Measurements from ENCODE around the gene NES.

The NES gene

GRCh38 chr1:156673387-156674121, 3.7 kb downstream of the NES start:
- H3K27me3 ChIP-seq (replicated peaks): no peaks in the 10 kb centered on the region
- no peak overlapping the region for H3K27ac ChIP-seq

DNA sequence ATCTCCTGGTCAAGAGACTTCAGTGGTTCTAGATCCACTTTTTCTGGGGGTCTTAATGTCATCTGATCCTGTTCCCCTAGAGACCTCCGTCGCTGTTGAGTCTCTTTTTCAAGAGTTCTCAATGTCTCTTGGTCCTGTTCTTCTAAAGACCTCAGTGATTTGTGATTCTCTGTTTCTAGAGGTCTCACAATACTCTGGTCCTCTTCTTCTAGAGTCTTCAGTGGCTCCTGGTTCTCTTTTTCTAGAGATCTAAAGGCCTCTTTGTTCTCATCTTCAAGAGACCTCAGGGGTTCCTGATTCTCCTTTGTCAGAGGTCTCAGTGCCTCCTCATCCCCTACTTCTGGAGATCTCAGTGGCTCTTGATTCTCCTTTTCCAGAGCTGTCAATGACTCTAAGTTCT, 5.4 kb downstream of the NES start:
- in situ Hi-C loops (cut with HindIII; ENCODE audit: low pct_ligation_motif_present, low sequenced_read_pairs): no loop called here
- H3K27ac ChIP-seq: no peak overlapping the region
- no peak for DNase-seq
- H3K36me3 ChIP-seq (replicated peaks): peaks cover 7% of the 10 kb centered on the region
- H3K4me3 ChIP-seq (ENCODE audit: low read depth, low read length): no peak overlapping the region
- H3K27me3 ChIP-seq (replicated peaks): no peaks in the 10 kb centered on the region
- TF ChIP-seq, protein P1, sequence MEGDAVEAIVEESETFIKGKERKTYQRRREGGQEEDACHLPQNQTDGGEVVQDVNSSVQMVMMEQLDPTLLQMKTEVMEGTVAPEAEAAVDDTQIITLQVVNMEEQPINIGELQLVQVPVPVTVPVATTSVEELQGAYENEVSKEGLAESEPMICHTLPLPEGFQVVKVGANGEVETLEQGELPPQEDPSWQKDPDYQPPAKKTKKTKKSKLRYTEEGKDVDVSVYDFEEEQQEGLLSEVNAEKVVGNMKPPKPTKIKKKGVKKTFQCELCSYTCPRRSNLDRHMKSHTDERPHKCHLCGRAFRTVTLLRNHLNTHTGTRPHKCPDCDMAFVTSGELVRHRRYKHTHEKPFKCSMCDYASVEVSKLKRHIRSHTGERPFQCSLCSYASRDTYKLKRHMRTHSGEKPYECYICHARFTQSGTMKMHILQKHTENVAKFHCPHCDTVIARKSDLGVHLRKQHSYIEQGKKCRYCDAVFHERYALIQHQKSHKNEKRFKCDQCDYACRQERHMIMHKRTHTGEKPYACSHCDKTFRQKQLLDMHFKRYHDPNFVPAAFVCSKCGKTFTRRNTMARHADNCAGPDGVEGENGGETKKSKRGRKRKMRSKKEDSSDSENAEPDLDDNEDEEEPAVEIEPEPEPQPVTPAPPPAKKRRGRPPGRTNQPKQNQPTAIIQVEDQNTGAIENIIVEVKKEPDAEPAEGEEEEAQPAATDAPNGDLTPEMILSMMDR (IDR thresholded peaks at IDR 0.05; ENCODE audit: low read depth, low read length, missing control alignments): no peak

More at GRCh38 chr1:156673387-156674121, 3.7 kb downstream of the NES start:
- in situ Hi-C loops (cut with HindIII; ENCODE audit: low pct_ligation_motif_present, low sequenced_read_pairs): no loop called here
- TF ChIP-seq, protein P1 (IDR thresholded peaks at IDR 0.05; ENCODE audit: low read depth, low read length, missing control alignments): no peak
- Histone ChIP-seq H3K36me3 (replicated peaks) (peaks cover 7% of the 10 kb centered on the region), H3K4me3 (ENCODE audit: low read depth, low read length) (no peak overlapping the region)
- no peak for DNase-seq

- Histone ChIP-seq H3K4me3 (ENCODE audit: low read depth, low read length) (no peak overlapping the region), H3K27me3 (replicated peaks) (no peaks in the 10 kb centered on the region), H3K36me3 (replicated peaks) (peaks cover 7% of the 10 kb centered on the region), H3K27ac (no peak overlapping the region)
- TF ChIP-seq, protein P1 (IDR thresholded peaks at IDR 0.05; ENCODE audit: low read depth, low read length, missing control alignments): no peak
- no peak for DNase-seq
- in situ Hi-C loops (cut with HindIII; ENCODE audit: low pct_ligation_motif_present, low sequenced_read_pairs): no loop called here
Observed at GRCh38 chr1:156670791-156671190, 6.4 kb downstream of the NES start.

DNA sequence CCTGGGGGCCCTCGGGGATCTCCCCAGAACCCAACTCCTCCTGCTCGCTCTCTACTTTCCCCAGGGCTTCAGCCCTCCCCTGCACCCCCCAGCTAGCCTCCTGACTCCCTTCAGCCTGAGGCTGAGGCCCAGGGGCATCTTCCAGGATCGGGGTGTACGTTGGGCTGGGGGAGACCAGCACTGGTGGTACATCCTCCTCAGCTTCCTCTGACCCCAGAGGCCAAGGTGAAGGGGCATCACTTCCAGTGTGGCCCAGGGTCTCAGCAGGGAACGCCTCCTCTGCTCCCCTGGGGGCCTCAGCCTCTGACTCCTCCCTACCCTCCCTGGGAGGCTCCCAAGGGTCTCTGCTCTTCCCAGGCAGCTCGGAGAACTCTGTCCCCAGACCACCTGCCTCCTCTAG, 6.8 kb downstream of the NES start:
- DNase-seq: no peak
- Histone ChIP-seq H3K27me3 (replicated peaks) (no peaks in the 10 kb centered on the region), H3K27ac (no peak overlapping the region), H3K4me3 (ENCODE audit: low read depth, low read length) (no peak overlapping the region), H3K36me3 (replicated peaks) (peaks cover 7% of the 10 kb centered on the region)
- in situ Hi-C loops (cut with HindIII; ENCODE audit: low pct_ligation_motif_present, low sequenced_read_pairs): no loop called here
- TF ChIP-seq, protein P1 (IDR thresholded peaks at IDR 0.05; ENCODE audit: low read depth, low read length, missing control alignments): no peak

DNA sequence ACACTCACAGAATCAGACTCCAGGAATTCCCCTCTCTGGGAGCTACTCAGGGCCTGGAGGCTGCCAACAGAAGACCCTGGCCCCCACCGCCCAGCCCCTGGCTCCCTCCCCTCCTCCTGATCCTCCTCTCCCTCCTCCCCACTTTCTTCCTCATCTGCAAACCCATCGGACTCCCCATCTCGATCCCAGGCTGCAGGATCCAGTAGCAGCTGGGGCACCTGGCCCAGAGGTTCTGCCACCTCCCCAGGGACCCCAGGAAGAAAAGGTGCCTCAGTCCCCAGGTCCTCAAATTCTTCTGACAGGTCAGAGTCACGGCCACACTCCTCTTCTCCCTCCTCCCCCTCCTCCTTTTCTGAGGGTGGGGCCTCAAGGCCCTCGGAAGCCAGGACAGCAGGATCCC, 7.4 kb downstream of the NES start:
- in situ Hi-C loops (cut with HindIII; ENCODE audit: low pct_ligation_motif_present, low sequenced_read_pairs): no loop called here
- Histone ChIP-seq H3K36me3 (replicated peaks) (peaks cover 7% of the 10 kb centered on the region), H3K27ac (no peak overlapping the region), H3K27me3 (replicated peaks) (no peaks in the 10 kb centered on the region), H3K4me3 (ENCODE audit: low read depth, low read length) (no peak overlapping the region)
- DNase-seq: no peak
- TF ChIP-seq, protein P1 (IDR thresholded peaks at IDR 0.05; ENCODE audit: low read depth, low read length, missing control alignments): no peak
